Right renal pelvis (tissue), 4 donors: Measurements from ENCODE around the gene BIRC5. TPM values are rescaled to one million over a fixed set of nuclear protein-coding genes. Genes with fewer than 3 reads are reported as not detected.

Experiments used
- DNase-seq, 4 donors: peaks; one replicate each; pipeline ENCODE4 v3.0.0-alpha.2; 2013; ENCODE audit warnings: low read depth in 4 of 4, low spot score in 3 of 4, missing footprints in 1 of 4
- polyA plus RNA-seq, 4 donors: library from polyadenylated mRNA; unstranded; fragments of 120-200 nt; gene quantifications; one replicate each; pipeline ENCODE4 v1.2.1, GENCODE V29; 2013; ENCODE audit not compliant: insufficient read length in 4 of 4

Gene BIRC5
- polyA plus RNA-seq, 4 donors = 24.6 to 32.4 (median 28.8) TPM

- DNase-seq = no peak
Observed at GRCh38 chr17:78269955-78270381, 55.9 kb downstream of the BIRC5 start.

GRCh38 chr17:78271419-78272170, 57.5 kb downstream of the BIRC5 start:
- no peak for DNase-seq

- DNase-seq = peak in 2 of 4 donors; percentile 75 to 76
Observed at GRCh38 chr17:78272181-78272913, 58.3 kb downstream of the BIRC5 start.

GRCh38 chr17:78272914-78273258, 58.8 kb downstream of the BIRC5 start:
- no peak for DNase-seq

- no peak for DNase-seq
Observed at GRCh38 chr17:78273813-78274212, 59.8 kb downstream of the BIRC5 start.

Other genes with a start within 250 kb of the BIRC5 start
- 10 to 100 TPM; 19.0 to 39.8 (median 27.3) TPM for gene TMC6, start 85.5 kb upstream of the BIRC5 start, polyA plus RNA-seq
- 1 to 10 TPM; 1.4 to 2.6 (median 2.1) TPM for gene TMC8, start 83.5 kb upstream of the BIRC5 start, polyA plus RNA-seq
- gene C17orf99, start 67.9 kb upstream of the BIRC5 start, polyA plus RNA-seq = under 1 TPM; 0.31 to 0.58 (median 0.51) TPM
- gene SYNGR2, start 45.7 kb upstream of the BIRC5 start, polyA plus RNA-seq = 10 to 100 TPM; 64.9 to 83.8 (median 68.2) TPM
- 10 to 100 TPM; 25.6 to 34.2 (median 27.7) TPM for gene TK1, start 27.2 kb upstream of the BIRC5 start, polyA plus RNA-seq
- 10 to 100 TPM; 53.9 to 66.7 (median 62.2) TPM for gene AFMID, start 26.9 kb upstream of the BIRC5 start, polyA plus RNA-seq
- gene TMEM235, start 17.4 kb downstream of the BIRC5 start, polyA plus RNA-seq = under 1 TPM in 2 of 4 donors, not detected in 2; 0.05 to 0.12 TPM
- 10 to 100 TPM in 3 of 4 donors, 1 to 10 TPM in 1; 9.7 to 26.8 (median 12.1) TPM for gene SOCS3, start 145.8 kb downstream of the BIRC5 start, polyA plus RNA-seq
- gene PGS1, start 164.4 kb downstream of the BIRC5 start, polyA plus RNA-seq = 10 to 100 TPM; 40.3 to 48.4 (median 45.9) TPM